ENCODE data around the gene PTS. TPM values are rescaled to one million over a fixed set of nuclear protein-coding genes. Genes with fewer than 3 reads are reported as not detected.

Gene PTS
- total and polyA plus RNA-seq, 4 donors = 11.3 to 106 (median 49.5) TPM

DNA sequence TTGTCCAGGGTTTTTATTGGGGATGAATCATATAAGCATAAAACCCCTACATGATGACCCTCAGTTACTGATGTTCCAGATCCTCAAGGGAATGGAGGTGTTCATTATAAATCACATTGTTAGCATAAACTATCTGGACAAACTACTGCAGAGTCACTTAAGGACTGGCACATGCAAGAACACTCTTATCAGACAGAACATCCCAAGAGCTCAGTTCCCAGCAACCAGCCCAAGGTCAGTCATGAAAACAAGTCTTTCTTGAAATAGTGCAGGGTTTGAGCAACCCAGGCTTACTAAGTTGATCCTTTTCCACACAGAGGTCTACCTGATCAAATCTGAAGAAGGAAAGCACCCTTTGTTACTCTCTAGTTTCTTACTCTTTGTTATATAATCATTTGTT is 13.5 kb upstream of the PTS start (continued):
- TF ChIP-seq, protein P1, sequence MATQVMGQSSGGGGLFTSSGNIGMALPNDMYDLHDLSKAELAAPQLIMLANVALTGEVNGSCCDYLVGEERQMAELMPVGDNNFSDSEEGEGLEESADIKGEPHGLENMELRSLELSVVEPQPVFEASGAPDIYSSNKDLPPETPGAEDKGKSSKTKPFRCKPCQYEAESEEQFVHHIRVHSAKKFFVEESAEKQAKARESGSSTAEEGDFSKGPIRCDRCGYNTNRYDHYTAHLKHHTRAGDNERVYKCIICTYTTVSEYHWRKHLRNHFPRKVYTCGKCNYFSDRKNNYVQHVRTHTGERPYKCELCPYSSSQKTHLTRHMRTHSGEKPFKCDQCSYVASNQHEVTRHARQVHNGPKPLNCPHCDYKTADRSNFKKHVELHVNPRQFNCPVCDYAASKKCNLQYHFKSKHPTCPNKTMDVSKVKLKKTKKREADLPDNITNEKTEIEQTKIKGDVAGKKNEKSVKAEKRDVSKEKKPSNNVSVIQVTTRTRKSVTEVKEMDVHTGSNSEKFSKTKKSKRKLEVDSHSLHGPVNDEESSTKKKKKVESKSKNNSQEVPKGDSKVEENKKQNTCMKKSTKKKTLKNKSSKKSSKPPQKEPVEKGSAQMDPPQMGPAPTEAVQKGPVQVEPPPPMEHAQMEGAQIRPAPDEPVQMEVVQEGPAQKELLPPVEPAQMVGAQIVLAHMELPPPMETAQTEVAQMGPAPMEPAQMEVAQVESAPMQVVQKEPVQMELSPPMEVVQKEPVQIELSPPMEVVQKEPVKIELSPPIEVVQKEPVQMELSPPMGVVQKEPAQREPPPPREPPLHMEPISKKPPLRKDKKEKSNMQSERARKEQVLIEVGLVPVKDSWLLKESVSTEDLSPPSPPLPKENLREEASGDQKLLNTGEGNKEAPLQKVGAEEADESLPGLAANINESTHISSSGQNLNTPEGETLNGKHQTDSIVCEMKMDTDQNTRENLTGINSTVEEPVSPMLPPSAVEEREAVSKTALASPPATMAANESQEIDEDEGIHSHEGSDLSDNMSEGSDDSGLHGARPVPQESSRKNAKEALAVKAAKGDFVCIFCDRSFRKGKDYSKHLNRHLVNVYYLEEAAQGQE (IDR thresholded peaks at IDR 0.05) = no peak
- TF ChIP-seq, protein P2, sequence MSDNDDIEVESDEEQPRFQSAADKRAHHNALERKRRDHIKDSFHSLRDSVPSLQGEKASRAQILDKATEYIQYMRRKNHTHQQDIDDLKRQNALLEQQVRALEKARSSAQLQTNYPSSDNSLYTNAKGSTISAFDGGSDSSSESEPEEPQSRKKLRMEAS (IDR thresholded peaks at IDR 0.05) = no peak
- TF ChIP-seq SP1 (IDR thresholded peaks at IDR 0.05) = no peak
- no peak for TF ChIP-seq NR2F2 (IDR thresholded peaks at IDR 0.05)
- no peak for TF ChIP-seq FOXA1 (IDR thresholded peaks at IDR 0.05)
- TF ChIP-seq RXRA (IDR thresholded peaks at IDR 0.05) = no peak

DNA sequence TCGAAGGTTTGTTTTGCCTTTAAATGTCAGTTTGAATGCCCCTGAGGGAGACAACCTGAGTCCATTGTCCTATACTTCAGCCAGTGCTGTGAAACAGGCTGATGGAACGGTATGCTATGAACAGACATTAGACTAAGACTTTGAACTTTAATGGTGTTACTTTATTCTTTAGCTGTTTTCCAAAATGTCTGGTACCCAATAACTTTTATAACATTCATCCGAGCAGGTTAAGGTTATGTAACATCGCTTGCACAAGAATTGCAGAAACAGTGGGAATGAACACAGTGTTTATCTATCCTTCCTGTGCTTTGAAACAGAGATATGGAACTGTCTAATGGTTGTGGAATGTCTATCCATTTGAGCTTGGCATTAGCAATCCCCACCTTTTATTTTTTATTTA is 12.5 kb upstream of the PTS start:
- H3K4me3 ChIP-seq (ENCODE audit: low read depth in 1 of 3, low read length in 3 of 3) = no peak overlapping the region
- H3K36me3 ChIP-seq (ENCODE audit: control insufficient read depth in 4 of 4, insufficient read depth in 3 of 4, low read depth in 1 of 4, low read length in 3 of 4) = peaks cover 0 to 8% (median 3%) of the 10 kb centered on the region in 4 donors
- no peak for DNase-seq (ENCODE audit: low spot score)
- no peak overlapping the region for H3K9ac ChIP-seq (ENCODE audit: low read depth in 1 of 2, low read length in 2 of 2)
- WGBS = 50% methylated on average over 4 of the region's 4 CpGs
- H3K4me1 ChIP-seq (ENCODE audit: control insufficient read depth in 4 of 4, insufficient read depth in 4 of 4, low read length in 3 of 4) = peaks cover 6 to 68% (median 43%) of the 10 kb centered on the region in 4 donors
- TF ChIP-seq RXRA (IDR thresholded peaks at IDR 0.05) (peak; percentile 80 to 90), YY1 (IDR thresholded peaks at IDR 0.05) (peak; percentile 90), RAD21 (IDR thresholded peaks at IDR 0.05) (peak; percentile 19 to 23), FOXA1 (IDR thresholded peaks at IDR 0.05) (peak; percentile 59), SP1 (IDR thresholded peaks at IDR 0.05) (peak; percentile 73), TAF1 (conservative IDR thresholded peaks at IDR 0.05) (no peak), JUND (IDR thresholded peaks at IDR 0.05) (peak; percentile 38 to 70), HNF4G (IDR thresholded peaks at IDR 0.05) (peak; percentile 74), FOXA2 (IDR thresholded peaks at IDR 0.05) (peak; percentile 58), GABPA (IDR thresholded peaks at IDR 0.05 in 1 of 2, conservative IDR thresholded peaks at IDR 0.05 in 1 of 2) (no peak), EGR1 (IDR thresholded peaks at IDR 0.05; ENCODE audit: low read depth in 2 of 2) (no peak), NR2F2 (IDR thresholded peaks at IDR 0.05) (peak; percentile 30), HNF4A (conservative IDR thresholded peaks at IDR 0.05) (peak; percentile 88 to 89)
- TF ChIP-seq, protein P3, sequence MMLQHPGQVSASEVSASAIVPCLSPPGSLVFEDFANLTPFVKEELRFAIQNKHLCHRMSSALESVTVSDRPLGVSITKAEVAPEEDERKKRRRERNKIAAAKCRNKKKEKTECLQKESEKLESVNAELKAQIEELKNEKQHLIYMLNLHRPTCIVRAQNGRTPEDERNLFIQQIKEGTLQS (IDR thresholded peaks at IDR 0.05) = peak; percentile 82
- TF ChIP-seq, protein P4, sequence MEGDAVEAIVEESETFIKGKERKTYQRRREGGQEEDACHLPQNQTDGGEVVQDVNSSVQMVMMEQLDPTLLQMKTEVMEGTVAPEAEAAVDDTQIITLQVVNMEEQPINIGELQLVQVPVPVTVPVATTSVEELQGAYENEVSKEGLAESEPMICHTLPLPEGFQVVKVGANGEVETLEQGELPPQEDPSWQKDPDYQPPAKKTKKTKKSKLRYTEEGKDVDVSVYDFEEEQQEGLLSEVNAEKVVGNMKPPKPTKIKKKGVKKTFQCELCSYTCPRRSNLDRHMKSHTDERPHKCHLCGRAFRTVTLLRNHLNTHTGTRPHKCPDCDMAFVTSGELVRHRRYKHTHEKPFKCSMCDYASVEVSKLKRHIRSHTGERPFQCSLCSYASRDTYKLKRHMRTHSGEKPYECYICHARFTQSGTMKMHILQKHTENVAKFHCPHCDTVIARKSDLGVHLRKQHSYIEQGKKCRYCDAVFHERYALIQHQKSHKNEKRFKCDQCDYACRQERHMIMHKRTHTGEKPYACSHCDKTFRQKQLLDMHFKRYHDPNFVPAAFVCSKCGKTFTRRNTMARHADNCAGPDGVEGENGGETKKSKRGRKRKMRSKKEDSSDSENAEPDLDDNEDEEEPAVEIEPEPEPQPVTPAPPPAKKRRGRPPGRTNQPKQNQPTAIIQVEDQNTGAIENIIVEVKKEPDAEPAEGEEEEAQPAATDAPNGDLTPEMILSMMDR (IDR thresholded peaks at IDR 0.05; ENCODE audit: low read depth, low read length, missing input control) = no peak
- TF ChIP-seq, protein P2 (IDR thresholded peaks at IDR 0.05) = peak; percentile 54
- TF ChIP-seq, protein P5, sequence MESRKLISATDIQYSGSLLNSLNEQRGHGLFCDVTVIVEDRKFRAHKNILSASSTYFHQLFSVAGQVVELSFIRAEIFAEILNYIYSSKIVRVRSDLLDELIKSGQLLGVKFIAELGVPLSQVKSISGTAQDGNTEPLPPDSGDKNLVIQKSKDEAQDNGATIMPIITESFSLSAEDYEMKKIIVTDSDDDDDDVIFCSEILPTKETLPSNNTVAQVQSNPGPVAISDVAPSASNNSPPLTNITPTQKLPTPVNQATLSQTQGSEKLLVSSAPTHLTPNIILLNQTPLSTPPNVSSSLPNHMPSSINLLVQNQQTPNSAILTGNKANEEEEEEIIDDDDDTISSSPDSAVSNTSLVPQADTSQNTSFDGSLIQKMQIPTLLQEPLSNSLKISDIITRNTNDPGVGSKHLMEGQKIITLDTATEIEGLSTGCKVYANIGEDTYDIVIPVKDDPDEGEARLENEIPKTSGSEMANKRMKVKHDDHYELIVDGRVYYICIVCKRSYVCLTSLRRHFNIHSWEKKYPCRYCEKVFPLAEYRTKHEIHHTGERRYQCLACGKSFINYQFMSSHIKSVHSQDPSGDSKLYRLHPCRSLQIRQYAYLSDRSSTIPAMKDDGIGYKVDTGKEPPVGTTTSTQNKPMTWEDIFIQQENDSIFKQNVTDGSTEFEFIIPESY (IDR thresholded peaks at IDR 0.05) = peak; percentile 57
- H3K27me3 ChIP-seq (ENCODE audit: control insufficient read depth in 4 of 4, insufficient read depth in 4 of 4, low read length in 3 of 4) = no peaks in the 10 kb centered on the region
- no peaks in the 10 kb centered on the region for H3K9me3 ChIP-seq (ENCODE audit: control insufficient read depth in 4 of 4, low read length in 3 of 4)
- peak overlapping the region; percentile 64 to 85 for H3K27ac ChIP-seq (ENCODE audit: low read depth in 1 of 2, low read length in 2 of 2)

All from liver (tissue), 9 donors.